GM18867 (cell line): ENCODE measurements around the gene BMP4.
"Not testable (repeated sequence)": the region's sequence is repeated elsewhere in the genome, so short reads cannot be mapped to it uniquely, and the experiment has no call there.

Experiments
- ATAC-seq: cut with Tn5 transposase; IDR thresholded peaks from one replicate; pipeline ENCODE4 v1.9.1; 2021; ENCODE audit warnings: mild to moderate bottlenecking, moderate library complexity; ENCODE audit not compliant: unreplicated experiment

Gene BMP4

DNA sequence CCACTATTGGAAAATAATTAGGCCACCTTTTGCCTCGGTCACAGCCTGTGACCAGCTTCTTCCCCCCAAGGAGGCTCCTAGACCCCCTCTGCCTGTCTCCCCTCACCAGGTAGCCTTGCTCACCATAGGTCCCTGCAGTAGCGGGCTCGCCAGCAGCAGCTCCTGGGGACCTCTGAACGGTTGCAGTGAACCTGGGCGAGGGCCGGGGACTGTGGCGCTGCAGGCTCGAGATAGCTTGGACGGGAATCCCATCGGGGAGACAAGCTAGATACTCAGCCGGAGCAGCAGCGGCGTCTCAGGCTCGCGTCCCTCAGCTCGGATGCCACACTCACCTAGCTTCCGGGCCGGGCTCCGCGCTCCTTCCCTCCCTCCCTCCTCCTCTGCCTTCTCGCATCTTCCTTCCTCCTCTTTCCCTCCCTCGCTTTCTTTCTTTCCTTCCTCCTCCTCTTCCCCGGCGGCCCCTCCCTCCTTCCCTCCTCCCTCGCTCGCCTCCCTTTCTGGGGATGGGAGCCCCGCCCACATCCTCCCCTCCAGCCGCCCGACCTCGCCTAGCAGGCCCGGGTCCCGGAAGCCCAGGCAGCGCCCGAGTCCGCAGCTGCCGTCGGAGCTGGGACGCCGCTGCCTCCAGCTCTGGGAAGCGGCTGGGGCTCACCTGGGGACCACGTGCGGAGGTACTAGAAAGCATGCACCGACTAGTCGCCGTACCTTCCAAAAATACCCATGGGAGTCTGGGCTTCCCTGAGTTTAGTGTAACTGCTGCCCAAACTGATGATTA lies at the start of gene BMP4:
BMP4 (minus strand) TSS at position 399 of the 775 bp plus-strand sequence. CDS start 4,603 bp downstream, outside the sequence.
- ATAC-seq: no peak

DNA sequence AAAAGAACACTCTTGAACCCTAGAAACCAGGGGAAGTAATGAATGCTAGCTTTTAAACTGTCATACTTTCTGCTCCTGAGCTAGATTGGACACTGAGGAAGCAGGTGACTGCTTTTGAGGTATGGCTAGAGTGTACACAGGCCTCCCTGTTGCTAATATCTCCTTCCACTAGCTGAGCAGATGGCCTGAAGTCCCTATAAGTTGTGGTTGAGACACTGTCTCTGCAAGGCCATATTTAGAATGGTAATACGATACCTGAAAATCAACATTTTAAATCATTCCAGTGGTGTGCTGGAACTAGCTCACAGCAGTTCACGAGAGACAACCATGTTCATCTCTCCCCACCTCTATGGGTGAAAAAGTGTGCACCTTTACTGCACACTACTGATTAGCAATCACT lies 46.4 kb upstream of the BMP4 start:
- ATAC-seq: no peak

DNA sequence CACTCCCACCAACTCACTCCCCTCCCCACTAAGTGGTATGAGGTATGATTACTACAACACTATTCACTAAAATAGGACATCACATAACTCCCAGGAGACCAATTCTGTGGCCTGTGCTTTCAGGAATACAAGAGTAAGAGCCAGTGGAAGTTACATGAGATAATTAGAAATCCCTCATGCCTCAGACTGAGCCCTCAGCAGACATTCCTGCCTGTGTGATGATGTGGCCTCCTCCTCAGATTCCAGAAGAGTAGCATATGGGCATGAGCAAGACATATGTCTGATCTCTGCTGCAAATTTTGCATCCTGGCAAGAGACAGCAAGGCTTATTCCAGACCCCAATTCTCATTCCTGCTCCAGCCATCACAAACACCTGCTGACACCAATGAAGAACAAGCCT lies 46.0 kb upstream of the BMP4 start:
- no peak for ATAC-seq

DNA sequence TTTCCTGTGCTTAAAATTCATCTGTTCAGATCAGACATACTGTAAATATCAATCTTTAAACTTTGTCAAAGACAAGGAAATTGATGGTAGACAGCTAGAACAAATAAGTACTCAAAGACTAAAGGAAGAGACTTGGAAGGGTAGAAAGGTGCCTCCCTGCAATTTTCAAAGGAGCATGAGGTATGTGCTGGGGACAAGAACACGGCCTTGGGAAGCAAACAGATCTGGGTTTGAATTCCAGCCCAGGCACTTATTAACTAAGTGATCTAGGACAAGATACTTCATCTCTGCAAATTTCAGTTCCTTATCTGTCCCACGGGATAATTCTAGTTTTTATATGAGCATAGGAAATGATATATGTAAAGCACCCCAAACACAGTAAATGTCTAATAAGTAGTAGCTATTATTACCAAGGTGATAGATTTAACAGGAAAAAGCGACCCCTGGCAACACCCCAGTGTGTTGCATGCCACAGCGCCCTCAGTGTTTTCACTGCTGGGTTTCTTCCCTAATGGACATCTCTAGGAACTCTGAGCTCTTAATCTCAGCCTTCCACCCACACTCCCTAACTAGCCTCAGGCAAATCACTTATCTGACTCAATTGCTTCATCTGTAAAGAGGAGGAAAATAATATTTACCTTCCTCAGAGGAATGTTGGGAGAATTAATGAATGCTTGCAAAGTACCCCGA lies 44.7 kb upstream of the BMP4 start:
- ATAC-seq: no peak

DNA sequence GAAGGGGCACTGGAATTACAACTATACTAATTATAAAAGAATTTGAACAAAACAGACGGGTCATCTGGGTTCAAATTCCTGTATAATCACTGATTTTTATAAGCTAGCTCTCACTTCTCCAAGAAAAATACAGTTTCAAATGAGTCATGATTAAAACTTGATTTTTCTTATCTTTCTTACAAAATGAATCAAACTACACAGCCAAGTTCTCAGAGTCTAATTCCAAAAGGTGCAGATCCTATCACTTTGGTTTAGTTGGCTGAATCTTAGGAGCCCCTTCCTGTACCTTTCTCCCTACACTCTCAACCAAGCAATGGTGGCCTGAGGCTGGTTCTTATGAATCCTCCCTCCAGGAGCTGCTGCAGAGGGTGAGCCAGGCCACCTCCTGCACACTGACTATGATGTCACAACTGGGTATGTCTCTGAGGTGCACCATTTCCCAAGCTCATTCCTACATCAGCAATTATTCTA lies 43.8 kb upstream of the BMP4 start:
- ATAC-seq: no peak

DNA sequence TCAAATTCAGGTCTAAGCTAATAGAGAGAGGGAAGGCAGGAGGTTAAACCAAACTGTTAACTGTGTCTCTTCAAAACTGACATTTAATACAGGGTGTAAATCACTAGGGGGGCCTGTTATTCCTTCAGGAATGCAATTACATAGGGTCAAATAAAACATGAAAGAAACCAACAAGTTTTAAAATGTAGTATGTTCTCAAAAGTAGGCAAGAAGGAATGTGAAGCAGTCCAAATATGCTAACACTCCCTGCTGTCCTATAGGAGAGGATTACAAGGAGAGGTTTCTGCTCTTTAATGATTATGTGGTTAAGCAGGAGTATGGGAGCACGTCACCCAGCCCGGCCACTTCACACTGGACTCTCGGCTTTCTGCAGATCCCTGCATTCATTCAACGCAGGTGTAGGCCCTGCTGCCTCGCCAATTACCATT lies 42.5 kb upstream of the BMP4 start:
- no peak for ATAC-seq

DNA sequence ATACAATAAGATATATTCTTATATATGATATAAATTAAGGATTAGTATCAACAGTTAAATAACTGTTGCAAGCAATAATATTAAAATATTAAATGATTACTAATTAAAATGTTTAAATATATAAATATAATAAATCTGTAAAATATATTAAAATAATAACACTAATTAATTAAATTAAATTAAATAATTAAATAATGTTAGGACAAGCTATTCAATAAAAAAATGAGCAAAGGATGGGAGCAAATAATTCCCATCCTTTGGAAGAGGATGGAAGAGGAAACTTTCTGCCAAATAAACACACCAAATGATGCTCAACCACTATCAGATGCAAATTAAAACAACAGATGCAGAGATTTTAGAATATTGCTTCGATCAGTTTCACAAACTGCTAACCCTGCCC lies 39.4 kb upstream of the BMP4 start:
- no peak for ATAC-seq

DNA sequence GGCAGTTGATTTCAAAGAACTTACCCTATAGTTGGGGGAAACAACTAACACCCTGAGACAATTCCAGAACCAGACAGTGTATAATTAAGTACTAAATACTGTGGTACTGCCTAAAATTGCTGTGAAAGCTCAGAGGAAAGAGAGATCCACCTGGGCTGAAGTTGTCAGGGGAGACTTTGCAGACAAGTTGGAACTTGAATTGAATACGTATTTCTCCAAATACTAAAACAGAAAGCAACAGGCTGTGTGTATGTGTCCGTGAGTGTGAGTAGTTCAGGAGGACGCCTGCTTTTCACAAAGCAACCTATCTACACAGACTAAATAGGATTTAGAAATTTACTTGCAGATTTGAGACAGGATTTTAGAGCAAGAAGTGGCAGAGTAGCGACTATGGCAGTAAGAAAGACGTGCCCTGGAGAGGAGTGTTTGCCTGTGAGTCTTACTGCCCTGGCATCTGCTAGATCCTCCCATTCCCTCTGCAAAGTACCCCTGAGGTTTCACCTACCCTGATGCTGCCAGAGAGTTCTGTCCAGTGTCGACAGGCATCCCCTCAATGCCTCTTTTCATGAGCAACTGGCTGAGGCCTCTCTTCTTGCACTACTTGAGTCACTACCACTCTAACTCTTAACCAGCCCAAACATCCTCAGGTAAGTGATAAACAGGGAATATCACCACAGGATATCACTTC lies 37.4 kb upstream of the BMP4 start:
- no peak for ATAC-seq

DNA sequence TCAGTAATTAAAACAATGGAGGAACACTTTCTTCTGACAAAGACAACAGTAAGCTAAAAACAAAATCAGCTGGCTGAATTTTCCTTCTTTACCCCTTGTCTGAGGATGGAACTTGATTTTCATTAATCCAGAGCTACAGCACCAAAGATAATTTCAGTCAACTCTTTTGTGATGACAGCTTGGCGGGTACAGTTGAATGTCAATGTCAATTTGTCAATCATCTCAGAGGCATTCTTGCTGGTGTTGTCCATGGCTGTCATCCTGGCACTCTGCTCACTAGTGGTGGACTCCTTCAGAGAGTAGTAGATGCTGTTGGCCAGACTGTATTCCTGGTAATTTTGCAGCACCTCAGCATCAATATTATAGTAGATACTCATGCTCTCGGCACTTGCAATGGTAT lies 34.4 kb upstream of the BMP4 start:
- ATAC-seq: no peak

DNA sequence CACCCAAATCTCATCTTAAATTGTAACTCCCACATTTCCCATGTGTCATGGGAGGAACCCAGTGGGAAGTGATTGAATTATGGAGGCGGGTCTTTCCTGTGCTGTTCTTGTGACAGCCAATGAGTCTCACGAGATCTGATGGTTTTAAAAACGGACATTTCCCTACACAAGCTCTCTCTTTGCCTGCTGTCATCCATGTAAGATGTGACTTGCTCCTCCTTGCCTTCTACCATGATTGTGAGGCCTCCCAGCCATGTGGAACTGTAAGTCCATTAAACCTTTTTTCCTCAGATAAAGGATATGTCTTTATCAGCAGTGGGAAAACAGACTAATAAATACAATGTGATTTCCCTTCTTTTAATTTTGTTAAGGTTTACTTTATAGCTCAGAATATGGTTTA lies 30.1 kb upstream of the BMP4 start:
- ATAC-seq: not testable (repeated sequence)

DNA sequence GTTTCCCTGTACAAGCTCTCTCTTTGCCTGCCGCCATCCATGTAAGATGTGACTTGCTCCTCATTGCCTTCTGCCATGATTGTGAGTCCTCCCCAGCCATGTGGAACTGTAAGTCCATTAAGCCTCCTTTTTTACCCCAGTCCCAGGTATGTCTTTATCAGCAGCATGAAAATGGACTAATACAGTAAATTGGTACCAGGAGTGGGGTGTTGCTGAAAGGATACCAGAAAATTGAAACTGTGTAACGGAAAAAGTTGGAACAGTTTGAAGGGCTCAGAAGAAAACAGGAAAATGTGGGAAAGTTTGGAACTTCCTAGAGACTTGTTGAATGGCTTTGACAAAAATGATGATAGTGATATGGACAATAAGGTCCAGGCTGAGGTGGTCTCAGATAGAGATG lies 28.3 kb upstream of the BMP4 start:
- ATAC-seq: not testable (repeated sequence)

DNA sequence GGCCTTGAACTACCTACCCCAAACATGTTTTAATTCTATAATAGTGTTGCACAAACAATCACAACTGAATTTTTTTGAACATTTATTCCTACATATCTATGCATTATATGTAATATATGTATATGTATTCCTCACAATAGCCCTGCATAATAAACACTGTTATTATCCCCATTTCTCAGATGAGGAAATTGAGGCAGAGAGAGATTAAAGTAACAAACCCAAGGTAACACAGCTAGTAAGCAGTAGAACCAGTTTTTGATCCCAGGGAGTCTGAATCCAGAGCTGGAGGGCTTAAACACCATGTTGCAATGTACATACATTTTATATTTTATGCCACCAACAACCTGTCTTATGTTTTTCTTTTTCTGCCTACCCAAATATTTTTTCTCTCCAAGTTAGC lies 26.5 kb upstream of the BMP4 start:
- no peak for ATAC-seq

DNA sequence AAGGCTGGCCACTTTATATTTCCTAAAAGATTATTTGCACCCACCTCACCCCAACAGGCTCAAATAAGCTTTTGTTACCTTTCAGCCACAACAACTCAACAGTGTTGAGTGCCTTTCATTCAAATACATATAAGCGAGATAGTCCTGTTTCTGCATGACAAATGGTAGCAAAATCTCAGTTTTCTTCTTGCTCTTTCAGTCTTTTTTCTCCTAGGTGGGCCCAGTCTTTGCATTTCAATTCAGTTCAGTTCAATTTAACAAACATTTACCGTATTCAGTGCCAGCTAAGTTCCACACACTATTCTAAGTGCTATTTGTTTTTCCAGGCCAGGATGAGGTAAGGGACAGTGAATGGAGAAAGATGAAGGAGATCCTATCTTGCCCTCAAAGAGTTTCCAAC lies 25.9 kb upstream of the BMP4 start:
- ATAC-seq: no peak

DNA sequence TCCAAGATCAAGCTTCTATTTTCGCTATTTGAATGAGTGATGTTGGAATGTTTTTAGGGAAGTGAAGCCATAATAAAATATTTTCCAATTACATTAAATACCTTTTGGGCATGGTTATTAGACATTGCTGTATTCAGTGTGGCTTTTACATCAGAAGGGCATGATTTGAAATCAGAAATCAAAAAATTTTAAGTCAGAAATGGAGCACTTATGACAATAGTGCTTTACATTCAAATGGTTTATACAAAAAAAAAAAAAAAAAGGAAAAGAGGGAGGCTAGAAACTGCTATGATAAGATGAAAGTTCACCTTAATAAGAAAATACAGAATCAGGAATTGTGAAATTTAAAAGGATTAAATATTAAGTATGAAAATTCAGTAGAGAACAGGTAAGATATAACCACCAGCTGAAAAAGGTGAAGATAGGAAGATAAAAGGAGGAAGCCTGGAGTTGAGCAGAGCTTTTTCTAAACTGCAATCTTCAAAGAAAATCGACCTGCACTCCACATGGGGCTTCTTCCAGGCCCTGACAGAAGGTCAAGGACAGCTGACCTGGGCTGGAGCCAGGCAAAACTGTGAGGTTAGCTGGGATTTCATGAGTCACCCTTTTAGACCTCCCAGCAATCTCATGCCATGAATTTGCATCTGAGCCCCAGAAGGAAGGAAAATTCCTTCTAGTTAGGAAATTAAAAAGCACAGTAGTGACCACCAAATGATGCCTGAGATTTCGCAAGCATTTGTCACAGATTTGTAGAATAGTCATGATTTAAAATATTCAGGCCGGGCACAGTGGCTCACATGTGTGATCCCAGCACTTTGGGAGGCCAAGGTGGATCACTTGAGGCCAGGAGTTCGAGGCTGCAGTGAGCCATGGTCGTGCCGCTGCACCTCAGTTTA lies 23.4 kb upstream of the BMP4 start:
- ATAC-seq: no peak

DNA sequence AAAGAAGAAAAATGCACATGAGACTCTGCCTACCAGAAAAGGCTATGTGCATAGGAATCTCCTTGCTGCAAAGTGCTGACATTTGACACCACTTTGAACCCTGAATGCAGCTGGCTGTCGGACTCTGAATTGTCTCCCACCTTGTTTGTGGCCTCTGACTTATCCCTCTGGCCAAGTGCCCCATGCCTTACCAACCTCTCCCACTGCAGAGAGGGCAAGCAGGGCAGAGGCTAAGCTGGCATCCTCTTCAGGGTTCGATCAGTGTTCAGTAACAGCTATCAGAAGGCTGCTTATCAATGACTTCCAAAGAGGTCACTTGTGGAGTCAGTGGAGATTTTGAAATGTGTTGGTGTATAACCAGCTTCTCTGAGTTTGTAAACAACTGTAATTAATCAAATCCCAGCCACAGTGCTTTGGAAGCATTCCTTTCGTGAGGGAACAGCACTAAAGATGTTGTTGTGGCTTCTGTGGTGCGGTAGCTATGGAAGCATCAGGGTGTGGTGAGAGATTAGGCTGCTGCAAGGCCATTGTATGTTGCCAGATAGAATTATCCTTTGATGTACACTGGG lies 22.6 kb upstream of the BMP4 start:
- ATAC-seq: no peak

DNA sequence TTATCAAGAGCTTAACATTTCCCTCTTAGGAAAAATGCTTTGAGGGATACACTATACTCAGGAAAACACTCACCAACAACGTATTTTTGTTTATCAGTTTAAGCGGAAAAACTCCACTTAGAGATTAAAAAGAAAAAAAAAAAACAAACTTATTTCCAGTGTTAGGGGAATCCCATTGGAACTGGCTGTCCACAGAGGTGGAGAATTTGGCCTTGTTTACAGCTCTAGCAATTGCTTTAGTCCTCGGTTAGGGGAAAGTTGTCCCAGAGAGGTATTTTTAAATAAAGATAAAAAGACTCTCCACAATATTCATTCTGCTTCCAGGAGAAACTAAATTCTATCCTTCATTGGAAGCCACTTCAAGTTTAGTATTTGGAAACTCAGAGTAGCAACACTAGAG lies 21.6 kb upstream of the BMP4 start:
- no peak for ATAC-seq

DNA sequence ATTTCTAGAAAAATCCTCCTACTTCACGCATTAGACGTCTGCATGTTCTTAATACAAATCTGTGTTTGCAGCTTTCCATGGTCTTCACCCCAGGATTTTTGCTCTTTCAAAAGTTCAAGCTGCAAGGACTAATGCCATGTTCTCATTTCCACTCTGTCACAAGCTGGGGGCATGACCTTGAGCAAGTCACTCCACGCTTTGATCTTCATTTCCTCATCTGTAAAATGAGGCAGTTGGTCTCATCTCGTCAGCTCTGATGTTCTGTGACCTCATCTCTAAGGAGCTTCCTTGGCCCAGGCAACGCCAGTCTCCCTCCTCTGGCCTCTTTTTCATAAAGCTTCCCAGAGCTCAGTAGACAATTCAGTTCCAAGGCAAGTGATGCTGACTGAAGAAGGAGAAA lies 18.8 kb upstream of the BMP4 start:
- ATAC-seq: no peak

DNA sequence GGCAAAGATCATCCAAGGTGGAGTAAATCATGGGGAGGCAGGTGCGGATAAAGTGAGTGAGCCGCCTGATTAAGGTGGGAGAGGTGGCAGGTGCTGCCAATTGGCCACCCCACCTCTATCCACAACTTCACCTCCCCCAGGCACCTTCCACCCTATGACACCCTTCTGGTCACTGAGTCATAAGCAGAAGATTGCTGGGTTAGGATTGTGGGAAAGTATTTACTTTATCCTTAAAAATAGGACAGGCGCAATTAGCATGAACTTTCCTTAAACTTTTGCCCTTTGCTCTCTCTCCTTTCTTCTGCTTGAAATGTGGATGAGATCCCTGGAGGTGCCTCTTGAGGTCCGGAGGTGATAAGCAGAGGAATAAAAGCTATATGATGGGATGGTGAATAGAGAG lies 14.9 kb upstream of the BMP4 start:
- no peak for ATAC-seq

DNA sequence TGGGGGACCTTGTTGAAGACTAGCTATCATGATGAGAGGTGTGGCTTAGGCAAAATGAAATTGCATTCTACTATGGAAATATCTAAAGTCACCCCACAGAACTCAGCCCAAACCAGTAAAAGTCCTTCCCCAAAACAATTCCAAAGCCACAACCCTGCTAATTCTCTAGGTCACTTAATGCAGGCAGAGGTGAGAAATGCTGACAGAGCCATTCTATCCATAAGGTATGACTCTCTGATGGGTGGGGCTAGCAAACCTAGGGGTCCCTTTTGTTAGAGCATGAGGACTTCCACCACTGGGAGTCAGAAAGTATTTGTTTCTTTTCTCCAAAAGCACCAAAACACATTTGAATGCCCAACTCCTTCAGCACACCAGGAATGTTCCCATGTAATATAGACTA lies 12.7 kb upstream of the BMP4 start:
- no peak for ATAC-seq

DNA sequence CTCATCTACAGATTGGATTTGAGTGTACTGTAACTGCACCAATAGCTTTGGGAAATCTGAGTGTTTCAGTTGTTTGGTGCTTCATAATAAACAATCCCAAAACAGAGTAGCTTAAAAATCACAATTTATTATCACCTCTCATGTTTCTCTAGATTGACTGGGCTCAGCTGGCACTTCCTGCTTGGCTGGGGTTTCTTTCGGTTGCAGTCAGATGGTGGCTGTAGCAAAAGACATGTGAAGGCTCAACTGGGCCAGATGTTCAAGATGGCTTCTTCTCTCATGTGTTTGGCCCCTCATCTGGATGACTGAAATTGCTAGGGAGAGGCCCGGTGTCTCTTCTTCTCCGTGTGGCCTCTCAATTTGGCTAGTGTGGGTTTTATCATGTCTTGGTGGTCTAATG lies 12.1 kb upstream of the BMP4 start:
- ATAC-seq: no peak

DNA sequence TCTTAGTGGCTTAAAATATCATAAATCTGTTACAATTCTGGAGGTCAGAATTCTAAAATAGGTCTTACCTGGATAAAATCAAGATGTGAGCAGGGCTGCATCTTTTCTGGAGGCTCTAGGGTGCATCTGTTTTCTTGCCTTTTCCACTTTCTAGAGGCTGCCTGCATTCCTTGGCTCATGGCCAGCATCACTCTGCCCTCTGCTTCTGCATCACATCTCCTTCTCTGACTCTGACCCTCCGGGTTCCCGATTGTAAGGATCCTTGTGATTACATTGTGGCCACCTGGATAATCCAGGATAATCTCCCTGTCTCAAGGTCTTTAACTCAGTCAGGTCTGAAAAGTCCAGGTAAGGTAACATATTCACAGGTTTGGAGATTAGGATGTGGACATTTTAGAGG lies 11.0 kb upstream of the BMP4 start:
- no peak for ATAC-seq
